SKM-1 (cell line): ENCODE data around the gene AAMDC.
"Not testable (repeated sequence)": the region's sequence is repeated elsewhere in the genome, so short reads cannot be mapped to it uniquely, and the experiment has no call there.

ENCODE experiments used
- DNase-seq: peaks from one replicate; lab custom pipeline; 2025; ENCODE audit not compliant: unreplicated experiment; lab: John Stamatoyannopoulos, UW

AAMDC gene

GRCh38 chr11:77884186-77884828 lies 63.4 kb downstream of the AAMDC start:
- DNase-seq = no peak

- DNase-seq = no peak
Observed at GRCh38 chr11:77884829-77885190, 63.9 kb downstream of the AAMDC start.

DNA sequence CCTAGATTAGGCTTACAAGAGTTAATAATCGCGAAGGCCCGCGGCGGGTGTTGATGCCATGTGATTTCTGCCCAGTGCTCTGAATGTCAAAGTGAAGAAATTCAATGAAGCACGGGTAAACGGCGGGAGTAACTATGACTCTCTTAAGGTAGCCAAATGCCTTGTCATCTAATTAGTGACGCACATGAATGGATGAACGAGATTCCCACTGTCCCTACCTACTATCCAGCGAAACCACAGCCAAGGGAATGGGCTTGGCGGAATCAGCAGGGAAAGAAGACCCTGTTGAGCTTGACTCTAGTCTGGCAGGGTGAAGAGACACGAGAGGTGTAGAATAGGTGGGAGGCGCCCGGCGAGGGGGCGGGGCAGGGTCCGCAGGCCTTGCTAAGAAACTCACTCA lies 65.5 kb downstream of the AAMDC start:
- DNase-seq = no peak

GRCh38 chr11:77889045-77889444 lies 68.1 kb downstream of the AAMDC start:
- not testable (repeated sequence) for DNase-seq

GRCh38 chr11:77890100-77890614 lies 69.2 kb downstream of the AAMDC start:
- DNase-seq = not testable (repeated sequence)

DNA sequence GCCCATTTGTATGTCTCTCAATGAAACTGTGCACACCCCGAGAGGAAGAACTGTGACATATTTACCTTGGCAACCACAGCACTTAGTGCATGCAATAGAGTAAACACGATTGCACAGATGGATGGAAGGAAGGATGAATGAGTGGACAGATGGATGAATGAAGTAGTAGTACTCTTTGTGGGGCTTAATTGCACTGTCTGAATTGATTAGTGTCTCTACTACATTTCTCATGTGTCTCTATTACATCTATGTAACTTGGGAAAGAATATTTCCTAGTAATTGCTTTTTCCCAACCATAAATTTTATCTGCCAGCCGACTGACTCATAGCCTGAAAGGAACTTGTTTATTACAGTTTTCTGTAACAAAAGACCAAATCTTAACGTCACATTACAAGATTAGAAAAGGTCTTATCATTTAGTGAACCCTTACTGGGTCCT lies 69.7 kb downstream of the AAMDC start:
- not testable (repeated sequence) for DNase-seq

DNA sequence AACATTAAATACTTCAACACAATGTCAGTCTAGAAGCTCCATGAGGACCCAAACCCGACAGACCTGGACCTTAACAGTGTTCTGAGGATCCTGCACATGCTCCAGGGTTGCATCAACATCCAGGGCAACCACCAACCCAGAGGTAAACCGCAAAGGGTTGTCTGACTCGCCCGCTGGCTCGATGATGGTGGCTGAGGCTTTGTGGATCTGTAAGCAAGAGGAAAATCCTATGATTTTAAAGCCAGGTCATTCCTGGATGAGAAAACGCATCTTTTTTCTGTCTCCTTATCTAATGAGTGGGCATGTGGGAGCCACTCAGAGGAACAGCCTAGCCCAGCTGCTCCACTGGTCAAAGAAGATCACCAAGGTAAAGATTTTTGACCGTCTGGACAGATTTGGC lies 70.3 kb downstream of the AAMDC start:
- DNase-seq = not testable (repeated sequence)

DNA sequence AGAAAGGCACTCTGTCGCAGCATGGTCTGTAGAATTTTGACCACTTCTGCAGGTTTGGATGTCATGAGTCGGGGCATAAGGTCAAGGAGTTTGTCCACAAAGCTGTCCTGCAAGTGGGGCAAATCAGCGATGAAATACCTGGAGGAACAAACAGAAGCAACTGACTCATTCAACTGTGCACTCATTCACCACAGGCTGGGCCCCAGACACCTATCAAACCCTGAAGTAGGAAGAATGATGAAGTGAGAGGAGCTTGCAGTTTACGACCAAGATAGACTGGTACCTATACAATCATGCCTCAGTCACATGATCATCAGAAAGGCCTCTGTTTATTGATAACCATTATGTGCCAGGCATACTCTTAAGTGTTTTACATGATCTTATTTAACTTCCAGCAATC lies 70.8 kb downstream of the AAMDC start:
- DNase-seq = not testable (repeated sequence)

DNA sequence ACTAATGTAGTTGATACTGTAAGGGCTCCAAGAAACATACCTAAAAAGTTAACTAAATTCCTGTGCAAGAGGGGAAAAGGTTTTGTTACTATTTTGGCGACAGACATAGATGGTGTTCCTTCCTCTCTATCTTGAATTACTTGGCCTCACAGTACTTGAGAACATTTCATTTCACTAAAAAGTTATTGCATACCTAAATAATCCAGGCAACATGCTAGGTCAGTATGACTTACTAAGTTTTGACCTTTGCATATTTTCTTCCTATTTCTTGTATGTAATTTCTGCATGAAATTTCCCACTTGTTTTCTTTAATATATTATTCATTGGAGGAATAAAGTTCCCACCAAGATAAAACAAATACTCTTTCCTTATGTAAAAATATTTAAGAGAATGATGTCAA lies 74.0 kb downstream of the AAMDC start:
- DNase-seq = not testable (repeated sequence)

- DNase-seq = no peak
Observed at GRCh38 chr11:77908835-77909234, 87.9 kb downstream of the AAMDC start.

- DNase-seq = no peak
Observed at GRCh38 chr11:77909277-77909676, 88.3 kb downstream of the AAMDC start.

DNA sequence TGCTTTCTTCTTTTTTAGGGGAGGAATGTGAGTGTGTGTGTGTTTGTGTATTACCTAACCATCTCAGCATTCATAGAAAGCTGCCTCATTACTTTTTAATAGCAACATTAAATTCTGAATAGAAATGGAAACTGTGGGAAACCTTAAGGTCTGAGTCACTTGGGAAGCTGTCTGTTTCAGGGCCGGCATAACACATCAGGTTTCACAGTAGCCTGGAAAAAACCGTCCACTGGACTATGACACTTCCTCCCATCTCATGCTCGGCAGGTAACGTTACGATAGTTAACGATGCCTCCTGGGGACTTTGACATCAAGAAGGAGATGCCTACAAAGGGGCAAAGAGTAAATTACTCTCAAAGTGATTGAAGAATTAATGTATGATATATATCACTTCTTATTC lies 89.9 kb downstream of the AAMDC start:
- not testable (repeated sequence) for DNase-seq

DNA sequence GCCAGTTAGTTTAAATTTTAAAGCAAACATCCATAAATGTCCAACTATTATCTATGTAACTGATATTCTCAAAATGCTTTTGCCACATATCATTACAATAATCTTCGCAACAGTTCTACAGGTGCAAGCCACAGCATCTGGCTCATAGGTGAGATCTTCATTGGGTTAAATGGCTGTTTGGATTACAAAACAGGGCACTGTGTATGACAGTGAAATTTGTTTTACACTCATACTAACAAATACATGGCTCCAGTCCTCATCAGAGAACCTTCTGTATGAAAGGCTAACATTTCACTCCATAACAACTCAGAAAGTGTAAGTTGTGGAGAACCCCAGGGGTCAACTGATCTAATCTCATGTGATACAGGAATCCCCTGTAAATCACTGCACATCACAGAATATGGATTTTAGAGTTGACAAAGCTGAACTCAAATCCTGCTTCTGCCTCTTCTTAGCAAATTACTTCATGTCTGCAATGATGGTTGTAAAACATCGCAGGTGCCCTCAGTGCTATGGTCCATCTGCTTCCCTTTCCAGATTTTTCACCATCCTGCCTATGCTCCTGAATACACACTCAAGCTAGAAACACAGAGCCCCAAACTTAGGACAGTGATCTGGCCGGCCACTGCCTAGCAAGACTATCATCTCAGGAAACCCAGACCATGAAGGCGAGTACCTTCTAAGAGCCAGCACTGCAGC lies 92.8 kb downstream of the AAMDC start:
- not testable (repeated sequence) for DNase-seq

DNA sequence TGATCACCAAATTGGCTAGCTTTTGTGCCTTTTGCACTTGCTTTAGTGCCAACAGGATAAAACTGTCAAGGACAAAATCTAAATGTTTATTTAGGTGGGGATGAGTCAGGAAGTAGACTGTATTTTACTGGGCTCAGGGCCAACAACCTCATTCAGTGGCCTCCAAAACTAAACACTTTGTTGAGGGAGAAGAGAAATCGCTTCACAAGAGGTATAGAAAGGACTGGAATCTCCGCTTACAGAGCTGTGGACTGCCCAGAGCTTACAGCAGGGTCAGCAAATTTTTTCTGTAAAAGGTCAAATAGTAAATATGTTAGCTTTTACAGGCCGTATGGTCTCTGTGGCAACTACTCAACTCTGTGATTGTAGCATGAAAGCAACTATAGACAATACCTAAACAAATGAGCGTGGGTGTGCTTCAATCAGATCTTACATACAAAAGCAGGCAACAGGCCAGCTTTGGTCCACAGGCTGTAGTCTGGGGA lies 93.4 kb downstream of the AAMDC start:
- DNase-seq = not testable (repeated sequence)

GRCh38 chr11:77917713-77918112 lies 96.8 kb downstream of the AAMDC start:
- not testable (repeated sequence) for DNase-seq
